H1 (cell line): Measurements from ENCODE around the gene HDAC9. TPM values are rescaled to one million over a fixed set of nuclear protein-coding genes. Genes with fewer than 3 reads are reported as not detected.

Source experiments
- CTCF ChIA-PET: fragments of 300-600 bp; sonication (Branson Sonifier 250); formaldehyde crosslinking; loops from one replicate; lab custom pipeline; 2021; ENCODE audit not compliant: partially characterized antibody; lab: Charles Lee
- POLR2A ChIA-PET: fragments of 300-600 bp; sonication (Branson Sonifier 250); formaldehyde crosslinking; loops from one replicate; lab custom pipeline; 2021; ENCODE audit warnings: inconsistent platforms; ENCODE audit not compliant: partially characterized antibody; lab: Charles Lee
- DNase-seq, 2 experiments: peaks; one replicate each; pipeline versions ENCODE4 v3.0.0 to v3.0.0-alpha.2; 2010 to 2022; ENCODE audit warnings: low spot score in 2 of 2, low read depth in 1 of 2, mixed read lengths in 1 of 2
- FAIRE-seq: peaks from 2 replicates; lab custom pipeline; 2011; peaks lifted over from hg19 to GRCh38; lab: Jason Lieb, UNC
- H2AFZ ChIP-seq: 2 replicates; pipeline ENCODE4 v1.8.1; 2012; ENCODE audit warnings: low read length, inconsistent platforms
- H2AK5ac ChIP-seq: 2 replicates; pipeline ENCODE4 v1.6.1; 2013; ENCODE audit warnings: low read depth, low read length
- H2BK120ac ChIP-seq: replicated peaks from 2 replicates; pipeline ENCODE3; 2013; ENCODE audit warnings: low read depth, low read length, inconsistent platforms
- H2BK12ac ChIP-seq: 2 replicates; pipeline ENCODE4 v1.6.1; 2013; ENCODE audit warnings: low read depth, low read length
- H2BK15ac ChIP-seq: 2 replicates; pipeline ENCODE4 v1.6.1; 2013; ENCODE audit warnings: low read length
- H2BK20ac ChIP-seq: 2 replicates; pipeline ENCODE4 v1.6.1; 2013; ENCODE audit warnings: low read length
- H2BK5ac ChIP-seq: 2 replicates; pipeline ENCODE4 v1.6.1; 2013; ENCODE audit warnings: low read depth, low read length
- H3K14ac ChIP-seq: 2 replicates; pipeline ENCODE4 v1.6.1; 2013; ENCODE audit warnings: inconsistent platforms; ENCODE audit not compliant: insufficient read length
- H3K18ac ChIP-seq: 2 replicates; pipeline ENCODE4 v1.6.1; 2013; ENCODE audit warnings: low read length; ENCODE audit errors: extremely low read depth
- H3K23ac ChIP-seq: 2 replicates; pipeline ENCODE4 v1.6.1; 2013; ENCODE audit warnings: inconsistent platforms; ENCODE audit not compliant: insufficient read length
- H3K23me2 ChIP-seq: 2 replicates; pipeline ENCODE4 v1.6.1; 2013; ENCODE audit warnings: low read depth, low read length
- H3K27ac ChIP-seq: 2 replicates; pipeline ENCODE4 v1.6.1; 2011; ENCODE audit warnings: low read depth, low read length, inconsistent platforms
- H3K27me3 ChIP-seq, 4 experiments: replicated peaks in 1 of 4; 1 replicate in 1 of 4; 2 replicates in 3 of 4; pipeline versions ENCODE4 v1.6.1 to v1.8.1; 2011 to 2013; ENCODE audit warnings: low read length in 3 of 4, mild to moderate bottlenecking in 3 of 4, inconsistent platforms in 2 of 4, mixed read lengths in 2 of 4, moderate library complexity in 1 of 4; ENCODE audit not compliant: control insufficient read depth in 3 of 4, insufficient read depth in 3 of 4; ENCODE audit errors: extremely low read depth in 1 of 4
- H3K36me3 ChIP-seq, 4 experiments: 2 replicates each; pipeline versions ENCODE4 v1.6.1 to v1.8.1; 2011 to 2013; ENCODE audit warnings: mild to moderate bottlenecking in 4 of 4, low read length in 3 of 4, moderate library complexity in 2 of 4, control low read depth in 1 of 4, inconsistent platforms in 1 of 4; ENCODE audit not compliant: insufficient read depth in 4 of 4, control insufficient read depth in 2 of 4
- H3K4ac ChIP-seq: replicated peaks from 2 replicates; pipeline ENCODE3; 2013; ENCODE audit warnings: low read length, low read depth, mixed read lengths, inconsistent platforms; ENCODE audit not compliant: insufficient read length
- H3K4me1 ChIP-seq, 4 experiments: replicated peaks in 1 of 4; 1 replicate in 1 of 4; 2 replicates in 3 of 4; pipeline versions ENCODE4 v1.6.1 to v1.8.1; 2011 to 2013; ENCODE audit warnings: low read length in 3 of 4, inconsistent platforms in 2 of 4, mixed read lengths in 1 of 4; ENCODE audit not compliant: insufficient read depth in 4 of 4, control insufficient read depth in 3 of 4
- H3K4me2 ChIP-seq, 2 experiments: 2 replicates each; pipeline versions ENCODE4 v1.6.1 to v1.8.1; 2011 to 2013; ENCODE audit warnings: low read depth in 2 of 2, low read length in 2 of 2, control low read depth in 1 of 2, inconsistent platforms in 1 of 2, mild to moderate bottlenecking in 1 of 2; ENCODE audit not compliant: insufficient read depth in 1 of 2
- H3K4me3 ChIP-seq, 4 experiments: fragments of 200-600, 300-600 bp in 1 of 4; sonication (generic), shearing (Covaris generic), sonication (Bioruptor Twin) in 1 of 4; 2 replicates each; pipeline versions ENCODE4 v1.5.1 to v1.8.1; 2011 to 2016; ENCODE audit warnings: low read length in 4 of 4, low read depth in 3 of 4, control low read depth in 2 of 4, inconsistent platforms in 2 of 4, mild to moderate bottlenecking in 2 of 4, mixed read lengths in 1 of 4, moderate library complexity in 1 of 4; ENCODE audit not compliant: insufficient read depth in 2 of 4; ENCODE audit errors: extremely low read depth in 1 of 4
- H3K56ac ChIP-seq: replicated peaks from 2 replicates; pipeline ENCODE3; 2013; ENCODE audit warnings: low read depth, mild to moderate bottlenecking, mixed read lengths, low read length, inconsistent platforms; ENCODE audit not compliant: insufficient read length
- H3K79me1 ChIP-seq: 2 replicates; pipeline ENCODE4 v1.6.1; 2013; ENCODE audit warnings: low read depth, low read length, control low read depth
- H3K79me2 ChIP-seq, 2 experiments: 2 replicates each; pipeline versions ENCODE4 v1.6.1 to v1.8.1; 2012 to 2013; ENCODE audit warnings: low read length in 2 of 2, mild to moderate bottlenecking in 2 of 2, inconsistent platforms in 1 of 2; ENCODE audit not compliant: insufficient read depth in 2 of 2, control insufficient read depth in 1 of 2
- H3K9ac ChIP-seq, 4 experiments: replicated peaks in 1 of 4; 1 replicate in 1 of 4; 2 replicates in 3 of 4; pipeline versions ENCODE4 v1.6.1 to v1.8.1; 2011 to 2013; ENCODE audit warnings: low read depth in 3 of 4, low read length in 3 of 4, control low read depth in 2 of 4, mild to moderate bottlenecking in 2 of 4, moderate library complexity in 2 of 4, inconsistent platforms in 1 of 4; ENCODE audit errors: extremely low read depth in 1 of 4
- H3K9me3 ChIP-seq, 2 experiments: 2 replicates each; pipeline versions ENCODE4 v1.6.1 to v1.8.1; 2012 to 2013; ENCODE audit warnings: mild to moderate bottlenecking in 2 of 2, moderate library complexity in 2 of 2, control low read depth in 1 of 2, inconsistent platforms in 1 of 2, low read depth in 1 of 2, low read length in 1 of 2, mixed read lengths in 1 of 2; ENCODE audit not compliant: insufficient read depth in 2 of 2
- H4K20me1 ChIP-seq, 2 experiments: replicated peaks in 1 of 2; 2 replicates each; pipeline versions ENCODE3 to v1.8.1; 2011 to 2013; ENCODE audit warnings: inconsistent platforms in 2 of 2, low read length in 2 of 2, mild to moderate bottlenecking in 1 of 2; ENCODE audit not compliant: insufficient read depth in 2 of 2, control insufficient read depth in 1 of 2
- H4K5ac ChIP-seq: 2 replicates; pipeline ENCODE4 v1.6.1; 2013; ENCODE audit warnings: low read length, low read depth, mixed read lengths, inconsistent platforms; ENCODE audit not compliant: insufficient read length
- H4K8ac ChIP-seq: 2 replicates; pipeline ENCODE4 v1.8.0; 2013; ENCODE audit warnings: mild to moderate bottlenecking, moderate library complexity, low read length, inconsistent platforms; ENCODE audit not compliant: insufficient read depth; ENCODE audit errors: extremely low read depth
- H4K91ac ChIP-seq: replicated peaks from 2 replicates; pipeline ENCODE3; 2013; ENCODE audit warnings: low read length, mixed read lengths, inconsistent platforms; ENCODE audit not compliant: insufficient read length
- BRCA1 ChIP-seq: IDR thresholded peaks from 2 replicates; pipeline ENCODE4 v1.6.1; 2012; ENCODE audit warnings: low read depth, low read length, improper control_type of control experiment
- CEBPB ChIP-seq: IDR thresholded peaks from 2 replicates; pipeline ENCODE4 v1.6.1; 2012; ENCODE audit warnings: low read depth, low read length
- JUND ChIP-seq: IDR thresholded peaks from 2 replicates; pipeline ENCODE4 v1.6.1; 2011; ENCODE audit warnings: mild to moderate bottlenecking, improper control_type of control experiment, low read length
- PHF8 ChIP-seq: fragments of 200-600 bp; sonication (generic); conservative IDR thresholded peaks from 2 replicates; pipeline ENCODE4 v1.7.1; 2012; ENCODE audit warnings: low read depth, mild to moderate bottlenecking, inconsistent platforms, low read length, moderate library complexity
- WGBS, 2 experiments: shearing (Covaris generic) in 1 of 2; methylation state at CpG; one replicate each; pipeline versions ENCODE4 v1.1.6 to v1.1.7; 2013 to 2015; ENCODE audit warnings: low lambda C conversion rate in 2 of 2, mixed read lengths in 2 of 2, inconsistent platforms in 1 of 2, low coverage in 1 of 2, missing lambda C conversion rate in 1 of 2; ENCODE audit not compliant: insufficient replicate concordance in 2 of 2, insufficient coverage in 1 of 2, insufficient read length in 1 of 2; ENCODE audit errors: extremely low coverage in 1 of 2, missing lambda C conversion rate in 1 of 2; 5-methylcytosine and 5-hydroxymethylcytosine counted together
- polyA plus RNA-seq, 7 experiments: library from polyadenylated mRNA; depleted of rRNA in 3 of 7; stranded (reverse) in 5 of 7; unstranded in 2 of 7; fragments of >200 nt in 5 of 7; fragments of 200-250 nt in 2 of 7; gene quantifications; 1 replicate in 5 of 7; 2 replicates in 1 of 7; 4 replicates in 1 of 7; pipeline versions ENCODE4 v1.2.1 to v1.2.3, GENCODE V29; 2011 to 2013; ENCODE audit warnings: missing spikeins in 2 of 7, mixed read lengths in 2 of 7
- total RNA-seq: library from RNA; stranded (reverse); fragmentation: NEBNext Ultra II Directional; extraction: Animal tissue kit (Norgen Biotek cat#: 25700); gene quantifications from 2 replicates; pipeline ENCODE4 v1.2.1, GENCODE V29; 2021

HDAC9 gene
- total and polyA plus RNA-seq, 2 of the 8 experiments (the other 6 are each of a cell fraction or from before 2014, with no cell fraction given) = 9.5 to 13.1 TPM

- H3K18ac ChIP-seq = no peak overlapping the region
- H4K5ac ChIP-seq = no peak overlapping the region
- no peak overlapping the region for H3K14ac ChIP-seq
- no peak overlapping the region for H3K23ac ChIP-seq
- no peak overlapping the region for H2AK5ac ChIP-seq
- no peak overlapping the region for H2AFZ ChIP-seq
- H3K4me2 ChIP-seq = no peak overlapping the region
- H3K4ac ChIP-seq = no peak overlapping the region
- FAIRE-seq (no peak), DNase-seq (no peak)
- H3K9me3 ChIP-seq = no peaks in the 10 kb centered on the region; a peak in 1 of 4 replicates
- H2BK15ac ChIP-seq = no peak overlapping the region
- H4K8ac ChIP-seq = no peak overlapping the region
- no peak overlapping the region for H4K91ac ChIP-seq
- ChIA-PET POLR2A (no interaction called here), CTCF (interaction anchor here (0.5 to 11.6 kb wide), 8 partner anchors 9 to 216 kb away, joined by 3 to 131 read pairs (median 6); no protein-coding TSS in a partner anchor)
- no peak overlapping the region for H2BK5ac ChIP-seq
- H3K4me3 ChIP-seq = no peak overlapping the region
- TF ChIP-seq JUND (no peak), PHF8 (no peak), CEBPB (peak; percentile 38; the same call in 1 of the 2 replicates), BRCA1 (no peak)
- H3K36me3 ChIP-seq = no peaks in the 10 kb centered on the region
- H2BK120ac ChIP-seq = no peak overlapping the region
- H4K20me1 ChIP-seq = no peaks in the 10 kb centered on the region
- H3K79me2 ChIP-seq = no peaks in the 10 kb centered on the region
- H3K79me1 ChIP-seq = no peaks in the 10 kb centered on the region
- no peak overlapping the region for H3K9ac ChIP-seq
- H3K27me3 ChIP-seq = no peaks in the 10 kb centered on the region
- peaks cover 0 to 6% (median 2%) of the 10 kb centered on the region in 4 experiments; a peak in 4 of 7 replicates for H3K4me1 ChIP-seq
- 83% methylated on average over 7 of the region's 7 CpGs; no CpG with 5 or more reads in 1 of the 2 experiments for WGBS, 2 experiments
- no peak overlapping the region for H2BK12ac ChIP-seq
- no peaks in the 10 kb centered on the region for H3K23me2 ChIP-seq
- H3K27ac ChIP-seq = no peak overlapping the region
- H3K56ac ChIP-seq = no peak overlapping the region
- H2BK20ac ChIP-seq = no peak overlapping the region
Measured at GRCh38 chr7:18566829-18567228, 71.3 kb downstream of the HDAC9 start.
